ENCODE results near the gene LYST. TPM values are rescaled to one million over a fixed set of nuclear protein-coding genes. Genes with fewer than 3 reads are reported as not detected.

The LYST gene
- total and polyA plus RNA-seq, 2 of the 4 experiments (the other 2 are of a cell fraction): 2.2 to 7.2 TPM

- in situ Hi-C loops (cut with MboI; ENCODE audit: low sequenced_read_pairs) (no loop called here), intact Hi-C loops (cut with micrococcal nuclease) (no loop called here), dilution Hi-C loops (cut with HindIII; ENCODE audit: low sequenced_read_pairs, unreplicated experiment) (no loop called here)
- Histone ChIP-seq H2BK20ac (ENCODE audit: low read depth, low read length) (no peak overlapping the region), H3K4me2 (ENCODE audit: low read depth, low read length) (no peak overlapping the region), H3K14ac (replicated peaks; ENCODE audit: low read depth, low read length) (no peak overlapping the region), H4K91ac (ENCODE audit: insufficient read depth, low read depth, low read length) (no peak overlapping the region), H3K18ac (ENCODE audit: low read depth, low read length) (no peak overlapping the region), H3K9me1 (ENCODE audit: insufficient read depth, low read length) (0 out of 2 replicates have a peak, but pooled peaks cover 3% of the 10 kb centered on the region), H3K23ac (ENCODE audit: low read depth, low read length) (no peak overlapping the region), H4K5ac (ENCODE audit: low read depth, low read length) (no peak overlapping the region), H2AK9ac (replicated peaks; ENCODE audit: low read depth, low read length, poor library complexity) (no peak overlapping the region), H3K79me1 (ENCODE audit: low read depth in 1 of 2, low read length in 2 of 2) (no peaks in the 10 kb centered on the region), H2AFZ (replicated peaks; ENCODE audit: low read length, poor library complexity) (no peak overlapping the region), H3K27me3 (ENCODE audit: control insufficient read depth, insufficient read depth, low read length) (peaks cover 4% of the 10 kb centered on the region), H3K36me3 (ENCODE audit: control insufficient read depth, insufficient read depth, low read length) (0 out of 2 replicates have a peak, but pooled peaks cover 3% of the 10 kb centered on the region), H3K4me3 (ENCODE audit: insufficient read depth, low read depth, low read length) (no peak overlapping the region), H2BK5ac (ENCODE audit: low read depth, low read length, poor library complexity, severe bottlenecking) (no peak overlapping the region), H2BK120ac (ENCODE audit: low read depth, low read length) (no peak overlapping the region), H3K9me3 (ENCODE audit: control insufficient read depth, insufficient read depth, low read length) (no peaks in the 10 kb centered on the region; the same call in 1 of the 2 replicates), H4K20me1 (ENCODE audit: insufficient read depth, low read length) (no peaks in the 10 kb centered on the region), H3K9ac (ENCODE audit: low read depth, low read length) (no peak overlapping the region), H2BK15ac (ENCODE audit: low read depth, low read length) (no peak overlapping the region), H2AK5ac (ENCODE audit: low read depth, low read length) (no peak overlapping the region), H3K4ac (ENCODE audit: low read depth, low read length) (no peak overlapping the region), H3K56ac (ENCODE audit: extremely low read depth, insufficient read depth, low read length) (no peak overlapping the region), H3K4me1 (ENCODE audit: control insufficient read depth, insufficient read depth, low read length) (no peaks in the 10 kb centered on the region), H3K27ac (ENCODE audit: insufficient read depth, low read length) (no peak overlapping the region), H4K8ac (ENCODE audit: low read depth in 2 of 2, low read length in 2 of 2) (no peak overlapping the region)
- POLR2A ChIA-PET (ENCODE audit: unreplicated experiment): no interaction called here
- BruUV-seq (replicated peaks): no TSS peak
- no CpG with 5 or more reads among the region's 14 CpGs for WGBS, 2 experiments (ENCODE audit: extremely low coverage in 2 of 2, insufficient read length in 1 of 2)
- TF ChIP-seq RFX5 (IDR thresholded peaks at IDR 0.05; ENCODE audit: low read depth, low read length) (no peak), FOS (IDR thresholded peaks at IDR 0.05; ENCODE audit: low read depth, low read length) (no peak), CHD1 (IDR thresholded peaks at IDR 0.05; ENCODE audit: low read depth, low read length) (no peak), POLR2A (IDR thresholded peaks at IDR 0.05; ENCODE audit: low read depth, low read length) (no peak), RAD21 (IDR thresholded peaks at IDR 0.05; ENCODE audit: low read length) (no peak), NFE2L2 (IDR thresholded peaks at IDR 0.05; ENCODE audit: low read depth, low read length) (no peak), SMC3 (IDR thresholded peaks at IDR 0.05; ENCODE audit: low read depth, low read length) (no peak), RCOR1 (IDR thresholded peaks at IDR 0.05; ENCODE audit: insufficient replicate concordance, low read length) (no peak), MAZ (IDR thresholded peaks at IDR 0.05; ENCODE audit: borderline replicate concordance, low read depth, low read length) (no peak), BHLHE40 (IDR thresholded peaks at IDR 0.05; ENCODE audit: low read depth, low read length) (no peak), MAFK (IDR thresholded peaks at IDR 0.05; ENCODE audit: low read depth, low read length) (no peak), MXI1 (IDR thresholded peaks at IDR 0.05; ENCODE audit: borderline replicate concordance, low read depth, low read length) (no peak)
- TF ChIP-seq, protein P1, sequence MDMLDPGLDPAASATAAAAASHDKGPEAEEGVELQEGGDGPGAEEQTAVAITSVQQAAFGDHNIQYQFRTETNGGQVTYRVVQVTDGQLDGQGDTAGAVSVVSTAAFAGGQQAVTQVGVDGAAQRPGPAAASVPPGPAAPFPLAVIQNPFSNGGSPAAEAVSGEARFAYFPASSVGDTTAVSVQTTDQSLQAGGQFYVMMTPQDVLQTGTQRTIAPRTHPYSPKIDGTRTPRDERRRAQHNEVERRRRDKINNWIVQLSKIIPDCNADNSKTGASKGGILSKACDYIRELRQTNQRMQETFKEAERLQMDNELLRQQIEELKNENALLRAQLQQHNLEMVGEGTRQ (IDR thresholded peaks at IDR 0.05; ENCODE audit: low read depth, low read length): no peak
- TF ChIP-seq, protein P2, sequence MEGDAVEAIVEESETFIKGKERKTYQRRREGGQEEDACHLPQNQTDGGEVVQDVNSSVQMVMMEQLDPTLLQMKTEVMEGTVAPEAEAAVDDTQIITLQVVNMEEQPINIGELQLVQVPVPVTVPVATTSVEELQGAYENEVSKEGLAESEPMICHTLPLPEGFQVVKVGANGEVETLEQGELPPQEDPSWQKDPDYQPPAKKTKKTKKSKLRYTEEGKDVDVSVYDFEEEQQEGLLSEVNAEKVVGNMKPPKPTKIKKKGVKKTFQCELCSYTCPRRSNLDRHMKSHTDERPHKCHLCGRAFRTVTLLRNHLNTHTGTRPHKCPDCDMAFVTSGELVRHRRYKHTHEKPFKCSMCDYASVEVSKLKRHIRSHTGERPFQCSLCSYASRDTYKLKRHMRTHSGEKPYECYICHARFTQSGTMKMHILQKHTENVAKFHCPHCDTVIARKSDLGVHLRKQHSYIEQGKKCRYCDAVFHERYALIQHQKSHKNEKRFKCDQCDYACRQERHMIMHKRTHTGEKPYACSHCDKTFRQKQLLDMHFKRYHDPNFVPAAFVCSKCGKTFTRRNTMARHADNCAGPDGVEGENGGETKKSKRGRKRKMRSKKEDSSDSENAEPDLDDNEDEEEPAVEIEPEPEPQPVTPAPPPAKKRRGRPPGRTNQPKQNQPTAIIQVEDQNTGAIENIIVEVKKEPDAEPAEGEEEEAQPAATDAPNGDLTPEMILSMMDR (conservative IDR thresholded peaks at IDR 0.05; ENCODE audit: low read depth, low read length): no peak
- CTCF ChIA-PET: no interaction called here
- no peak for ATAC-seq (ENCODE audit: low read depth)
- DNase-seq: no peak
Observed at GRCh38 chr1:235659186-235659771, 207.4 kb downstream of the LYST start.

Measured in IMR-90 (cell line).